Gastroesophageal sphincter (tissue), 3 donors: ENCODE measurements around the gene MON1B.

ENCODE experiments used
- EP300 ChIP-seq: sonication (generic); formaldehyde crosslinking; IDR thresholded peaks from one replicate; pipeline ENCODE4 v1.6.1; 2017; ENCODE audit warnings: antibody characterized with exemption, mild to moderate bottlenecking
- POLR2A ChIP-seq, 2 donors: fragments of 450-650 bp; IDR thresholded peaks; one replicate each; pipeline ENCODE4 v1.6.1; 2017; ENCODE audit warnings: antibody characterized with exemption in 2 of 2, mild to moderate bottlenecking in 2 of 2, moderate library complexity in 1 of 2
- POLR2AphosphoS5 ChIP-seq: sonication (generic); formaldehyde crosslinking; IDR thresholded peaks from one replicate; pipeline ENCODE4 v1.6.1; 2017; ENCODE audit warnings: antibody characterized with exemption
- TF ChIP-seq, protein P1 (sequence below), 4 experiments: fragments of 200-600 bp in 2 of 4; fragments of 450-650 bp in 2 of 4; sonication (generic) in 1 of 4; IDR thresholded peaks; one replicate each; pipeline ENCODE4 v1.5.1; 2017 to 2019; ENCODE audit warnings: antibody characterized with exemption in 4 of 4, mild to moderate bottlenecking in 2 of 4, moderate library complexity in 2 of 4

DNA sequence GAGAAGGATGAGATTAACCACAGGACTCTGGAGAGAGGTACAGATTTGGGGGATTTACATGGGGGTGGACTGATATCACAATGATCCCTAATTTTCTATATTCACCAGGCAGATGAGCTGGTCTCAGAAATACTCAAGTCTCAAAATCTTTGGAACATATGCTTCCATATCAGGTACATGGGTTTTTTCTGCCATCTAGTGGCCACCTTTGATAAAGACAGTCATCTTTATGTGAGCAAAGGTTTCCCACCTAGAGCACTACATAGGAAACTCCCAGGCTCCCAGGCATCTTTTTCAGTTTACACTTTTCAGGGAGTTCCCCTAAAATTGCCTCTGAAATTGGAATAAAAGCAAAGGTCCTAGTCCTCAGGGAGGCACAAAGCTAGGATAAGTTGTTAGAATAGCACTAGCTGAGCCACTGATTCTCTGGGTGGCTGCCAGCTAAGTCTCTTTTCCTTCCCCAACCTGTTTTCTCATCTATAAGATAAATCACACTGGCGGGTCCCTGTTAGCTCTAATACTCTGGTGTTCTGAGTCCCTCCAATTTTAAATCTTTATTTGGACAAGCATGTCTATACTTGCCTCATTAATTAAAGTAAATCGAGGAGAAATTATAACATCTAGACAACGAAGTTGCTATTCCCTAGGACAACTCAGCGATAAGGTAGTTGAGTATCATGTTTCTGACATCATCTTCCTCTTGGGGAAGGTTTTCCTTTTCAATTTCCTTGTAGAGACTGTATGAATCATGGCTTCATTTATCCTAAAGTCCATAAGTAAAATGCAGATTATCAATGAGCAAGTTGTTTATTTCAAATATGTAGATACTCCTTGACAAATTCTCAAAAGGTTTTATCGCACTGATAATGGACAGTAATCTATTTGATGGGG lies 19.0 kb upstream of the MON1B start:
- TF ChIP-seq, protein P1, sequence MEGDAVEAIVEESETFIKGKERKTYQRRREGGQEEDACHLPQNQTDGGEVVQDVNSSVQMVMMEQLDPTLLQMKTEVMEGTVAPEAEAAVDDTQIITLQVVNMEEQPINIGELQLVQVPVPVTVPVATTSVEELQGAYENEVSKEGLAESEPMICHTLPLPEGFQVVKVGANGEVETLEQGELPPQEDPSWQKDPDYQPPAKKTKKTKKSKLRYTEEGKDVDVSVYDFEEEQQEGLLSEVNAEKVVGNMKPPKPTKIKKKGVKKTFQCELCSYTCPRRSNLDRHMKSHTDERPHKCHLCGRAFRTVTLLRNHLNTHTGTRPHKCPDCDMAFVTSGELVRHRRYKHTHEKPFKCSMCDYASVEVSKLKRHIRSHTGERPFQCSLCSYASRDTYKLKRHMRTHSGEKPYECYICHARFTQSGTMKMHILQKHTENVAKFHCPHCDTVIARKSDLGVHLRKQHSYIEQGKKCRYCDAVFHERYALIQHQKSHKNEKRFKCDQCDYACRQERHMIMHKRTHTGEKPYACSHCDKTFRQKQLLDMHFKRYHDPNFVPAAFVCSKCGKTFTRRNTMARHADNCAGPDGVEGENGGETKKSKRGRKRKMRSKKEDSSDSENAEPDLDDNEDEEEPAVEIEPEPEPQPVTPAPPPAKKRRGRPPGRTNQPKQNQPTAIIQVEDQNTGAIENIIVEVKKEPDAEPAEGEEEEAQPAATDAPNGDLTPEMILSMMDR (IDR thresholded peaks at IDR 0.05) = peak; percentile 71 to 76 (median 74)
- no peak for TF ChIP-seq EP300
- TF ChIP-seq POLR2A (IDR thresholded peaks at IDR 0.05) = no peak
- TF ChIP-seq POLR2AphosphoS5 = no peak
